Stimulated activated CD4-positive, alpha-beta T cell treated with anti-CD3 and anti-CD28 coated beads, Interleukin-2, amount 100 ng/mL, for 4 hours (primary cell): ENCODE results near the gene PLA2G6.
"Not testable (repeated sequence)": the region's sequence is repeated elsewhere in the genome, so short reads cannot be mapped to it uniquely, and the experiment has no call there.

Experiments used
- DNase-seq: peaks from one replicate; pipeline ENCODE4 v3.0.0-alpha.2; 2020; ENCODE audit warnings: low read depth

PLA2G6 gene

DNA sequence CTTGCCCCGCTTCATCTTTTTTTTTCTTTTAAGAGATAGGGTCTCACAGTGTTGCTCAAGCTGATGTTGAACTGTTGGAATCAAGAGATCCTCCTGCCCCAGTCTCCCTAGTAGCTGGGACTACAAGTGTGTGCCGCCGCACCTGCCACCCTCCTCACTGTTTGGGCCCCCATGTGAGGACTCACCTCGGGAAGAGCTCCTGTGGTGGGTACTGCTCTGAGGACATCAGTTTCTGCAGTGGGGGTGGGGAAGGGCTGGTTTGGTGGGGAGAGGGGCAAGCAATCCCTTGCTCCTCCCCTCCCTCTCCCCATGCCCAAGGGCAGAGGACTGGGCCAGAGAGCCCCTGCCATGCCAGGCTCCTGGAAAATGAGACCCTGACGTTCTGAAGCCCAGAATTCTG is 96.1 kb downstream of the PLA2G6 start:
- DNase-seq = no peak

DNA sequence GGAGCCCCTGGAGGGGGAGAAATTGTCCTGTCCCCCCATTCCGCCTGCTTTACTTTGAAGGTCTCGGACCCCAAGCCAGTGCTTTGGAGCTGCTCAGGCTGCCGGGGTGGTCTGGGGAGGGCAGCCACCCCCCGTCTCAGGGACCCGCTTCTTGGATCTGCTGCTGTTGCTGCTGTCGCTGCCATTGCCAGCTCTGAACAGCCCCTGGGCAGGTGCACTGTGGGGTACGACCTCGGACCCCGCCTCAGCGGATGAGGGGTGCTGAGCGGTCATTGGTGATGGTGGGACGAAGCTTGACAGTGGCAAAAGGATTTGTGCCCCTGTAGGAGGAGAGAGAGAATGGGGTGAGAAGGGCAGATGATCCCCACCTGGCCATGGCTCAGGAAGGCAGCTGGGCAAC is 96.6 kb downstream of the PLA2G6 start:
- no peak for DNase-seq

DNA sequence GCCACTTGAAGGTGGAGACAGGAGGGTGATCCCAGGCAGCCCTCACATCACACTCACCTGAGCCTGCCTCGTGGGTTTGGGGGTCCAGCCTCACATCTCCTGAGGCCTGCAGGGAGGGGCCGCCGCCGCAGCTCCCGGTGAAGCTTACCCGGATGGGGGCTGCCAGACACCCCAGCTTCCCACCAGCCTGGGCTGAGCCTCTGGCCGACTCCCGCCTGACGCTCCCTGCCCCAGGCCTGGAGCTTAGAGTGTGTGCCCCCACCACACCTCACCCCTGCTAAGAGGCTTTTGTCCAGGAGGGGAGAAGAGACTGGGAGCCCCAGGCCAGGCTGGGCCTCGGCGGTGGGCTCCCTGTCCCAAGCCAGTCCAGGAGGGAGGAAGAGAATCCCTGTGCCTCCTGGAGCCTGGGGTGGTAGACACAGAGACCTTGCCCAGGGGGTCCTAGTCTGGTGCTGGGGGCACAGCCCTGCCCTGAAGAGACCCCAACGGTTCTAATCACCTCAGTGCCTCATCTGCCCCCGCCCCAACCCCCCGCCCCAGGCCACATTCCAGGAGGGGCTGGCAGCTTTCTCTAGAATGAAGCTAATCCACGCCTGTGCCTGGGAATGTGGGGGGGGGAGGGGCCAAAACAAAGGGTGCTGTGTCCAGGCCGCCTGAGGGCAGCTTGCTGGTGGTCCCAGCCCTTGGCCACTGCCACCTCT is 97.5 kb downstream of the PLA2G6 start, which contains the start of gene SLC16A8:
SLC16A8 (minus strand) TSS at position 254 of the 701 bp plus-strand sequence. CDS start 1,311 bp downstream, outside the sequence.
- no peak for DNase-seq

DNA sequence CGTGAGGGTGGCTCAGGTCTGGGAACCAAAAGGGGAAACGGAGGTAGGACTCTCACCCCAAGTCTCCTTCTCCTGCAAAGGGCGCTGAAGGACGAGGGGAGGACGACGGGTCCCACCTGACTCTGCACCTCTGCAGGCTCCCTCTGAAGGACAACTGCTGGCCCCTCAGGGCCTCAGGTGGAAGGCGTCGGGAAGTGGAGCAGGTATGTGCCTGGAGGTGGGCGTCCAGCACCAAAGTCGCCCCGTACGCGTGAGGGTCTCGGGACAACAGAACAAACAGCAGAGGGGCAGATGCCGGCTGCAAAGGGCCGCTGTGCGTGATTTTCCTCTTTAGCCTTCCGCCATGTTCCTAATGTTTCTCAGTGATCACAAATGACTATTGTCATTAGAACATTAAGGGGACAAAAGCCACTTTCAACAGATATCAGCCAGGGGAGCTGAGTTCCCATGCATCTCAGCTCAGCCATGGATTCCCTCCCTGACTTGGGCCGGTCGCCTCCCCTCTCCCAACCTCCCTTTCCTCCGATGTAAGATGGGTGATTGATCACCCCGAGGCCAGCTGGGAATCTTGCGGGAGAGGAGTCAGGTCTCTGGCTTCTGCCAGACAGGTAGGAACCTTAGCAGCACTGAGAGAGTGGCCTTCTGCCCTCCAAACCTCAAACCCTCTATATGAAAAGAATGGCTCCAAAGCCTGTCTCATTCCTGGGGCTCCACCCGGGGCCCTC is 98.5 kb downstream of the PLA2G6 start:
- no peak for DNase-seq

DNA sequence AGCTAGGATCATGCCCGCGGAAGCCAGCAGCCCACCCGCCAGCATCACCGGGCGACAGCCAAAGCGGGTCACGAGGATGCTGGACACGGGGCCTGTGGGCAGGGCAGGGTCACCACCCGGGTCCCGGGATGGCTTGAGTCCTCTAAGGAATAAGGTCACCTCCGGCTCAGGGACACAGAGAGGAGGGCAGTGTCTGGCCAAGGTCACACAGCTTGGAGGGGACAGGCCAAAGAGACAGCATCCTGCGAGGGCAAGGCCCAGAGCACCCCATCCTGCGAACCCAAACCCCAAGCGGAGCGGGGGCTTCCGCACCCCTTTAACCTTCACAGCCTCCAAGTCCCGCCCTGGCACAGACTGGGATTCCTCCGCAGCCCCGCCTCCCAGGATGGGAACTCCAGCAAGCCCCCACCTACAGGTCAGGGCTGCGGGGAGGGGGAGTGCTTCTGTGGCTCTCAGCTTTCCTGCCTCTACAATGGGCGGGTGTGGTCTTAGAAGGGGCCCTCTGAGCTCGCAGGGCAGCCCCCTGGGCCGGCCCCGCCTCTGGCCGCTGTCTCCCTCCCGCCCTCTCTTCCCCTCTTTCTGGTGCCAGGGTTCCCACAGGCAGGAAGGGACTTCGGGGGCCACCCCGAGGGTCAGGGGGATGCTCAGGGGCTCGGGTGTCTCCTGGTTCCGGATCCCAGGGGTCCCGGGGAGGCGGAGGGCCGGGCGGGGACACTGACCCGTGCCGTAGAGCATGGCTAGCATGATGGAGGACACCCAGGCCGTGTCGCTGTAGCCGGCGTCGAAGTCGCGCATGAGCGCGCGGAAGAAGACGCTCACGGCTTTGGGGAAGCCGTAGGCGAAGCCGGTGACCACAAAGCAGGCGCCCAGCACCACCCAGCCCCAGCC is 99.4 kb downstream of the PLA2G6 start:
- DNase-seq = no peak

DNA sequence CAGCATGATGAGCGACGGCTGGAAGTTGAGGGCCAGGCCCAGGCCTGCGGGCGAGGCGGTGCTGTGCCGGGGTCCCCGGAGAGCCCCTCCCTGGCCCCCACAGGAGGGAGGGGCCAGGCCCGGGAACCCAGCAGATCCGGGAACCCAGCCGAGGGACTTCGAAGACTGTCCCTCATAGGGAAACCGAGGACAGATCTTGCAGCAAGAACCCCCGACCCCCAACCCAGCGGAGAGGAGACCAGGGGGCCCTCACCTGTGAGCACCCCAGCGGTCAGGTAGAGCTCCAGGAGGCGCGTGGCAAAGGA is 100.0 kb downstream of the PLA2G6 start:
- DNase-seq = no peak

DNA sequence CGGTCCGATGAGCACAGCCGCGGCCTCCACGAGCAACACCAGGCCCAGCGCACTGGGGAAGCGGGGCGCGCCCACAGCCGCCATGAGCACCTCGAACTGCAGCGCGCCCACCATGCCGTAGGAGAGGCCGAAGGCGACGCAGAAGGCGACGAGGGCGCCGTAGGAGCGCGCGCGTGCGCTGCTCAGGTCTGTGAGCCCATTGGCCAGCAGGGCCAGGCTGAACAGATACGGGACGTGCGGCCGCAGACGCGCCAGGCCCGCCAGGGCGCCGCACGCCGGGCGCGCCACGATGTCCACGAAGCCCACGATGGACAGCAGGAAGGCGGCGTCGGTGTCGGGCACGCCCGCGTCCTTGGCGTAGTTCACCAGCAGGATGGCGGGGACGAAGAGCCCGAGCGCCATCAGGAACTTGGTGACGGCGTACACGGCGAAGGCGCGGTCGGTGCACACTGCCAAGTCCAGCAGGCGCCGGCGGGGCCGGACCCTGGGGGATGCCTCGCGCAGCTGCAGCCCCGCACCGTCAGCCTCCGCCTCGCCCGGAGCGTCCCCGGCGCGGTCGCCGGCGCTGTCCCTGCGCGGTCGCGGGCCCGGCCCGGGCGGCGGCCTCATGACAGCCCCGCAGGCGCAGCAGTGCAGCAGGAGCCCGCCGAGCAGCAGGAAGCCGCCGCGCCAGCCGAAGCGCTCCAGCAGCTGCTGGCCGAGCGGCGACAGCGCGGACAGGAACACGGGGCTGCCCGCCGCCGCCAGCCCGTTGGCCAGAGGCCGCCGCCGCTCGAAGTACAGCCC is 100.6 kb downstream of the PLA2G6 start:
- no peak for DNase-seq

DNA sequence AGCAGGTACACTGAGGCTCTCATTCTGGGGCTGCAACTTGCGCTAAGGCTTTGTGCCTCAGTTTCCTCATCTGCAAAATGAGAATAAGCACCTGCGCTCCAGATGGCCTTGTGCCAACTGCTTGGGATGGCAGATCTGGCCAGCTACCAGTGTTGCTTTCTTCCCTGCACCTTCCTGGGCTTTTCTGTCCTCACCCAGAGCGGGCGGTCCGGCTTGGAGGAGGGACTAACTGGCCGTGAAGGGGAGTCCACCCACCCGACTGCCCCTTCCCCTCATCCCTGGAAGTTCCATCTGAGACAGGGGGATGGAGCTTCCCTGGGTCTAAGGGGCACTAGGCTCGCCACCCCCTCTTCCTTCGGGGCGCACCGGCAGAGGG is 101.2 kb downstream of the PLA2G6 start:
- no peak for DNase-seq

DNA sequence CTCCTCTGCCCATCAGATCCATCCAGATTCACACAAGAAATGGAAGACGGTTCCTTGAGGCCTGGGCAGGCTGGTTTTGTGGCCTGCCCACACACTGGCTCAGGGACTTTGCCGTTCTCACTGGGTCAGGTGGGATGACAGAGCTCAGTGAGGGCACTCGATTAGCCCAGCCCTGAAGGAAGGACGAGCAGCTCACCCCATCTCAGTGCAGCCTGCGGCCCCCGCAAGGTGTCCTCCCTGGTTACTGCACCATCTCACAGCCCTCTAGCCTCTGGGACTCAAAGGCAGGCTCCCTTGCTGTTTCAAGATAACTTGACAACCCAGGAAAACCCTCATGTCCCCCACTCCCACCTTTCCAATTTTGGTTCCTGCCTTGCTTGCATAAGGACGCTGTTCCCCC is 101.8 kb downstream of the PLA2G6 start:
- no peak for DNase-seq

DNA sequence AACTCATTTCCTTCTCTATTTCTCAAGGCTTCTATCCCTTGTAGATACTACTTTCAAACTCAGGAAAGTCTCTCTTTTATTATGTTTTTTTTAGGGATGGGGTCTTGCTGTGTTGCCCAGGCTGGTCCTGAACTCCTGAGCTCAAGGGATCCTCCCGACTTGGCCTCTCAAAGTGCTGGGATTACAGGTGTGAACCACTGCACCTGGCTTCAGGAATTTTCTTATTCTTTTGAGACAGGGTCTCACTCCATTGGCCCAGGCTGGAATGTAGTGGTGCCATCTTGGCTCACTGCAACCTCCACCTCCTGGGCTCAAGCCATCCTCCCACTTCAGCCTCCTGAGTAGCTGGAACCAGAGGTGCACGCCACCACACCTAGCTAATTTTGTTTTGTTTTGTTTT is 102.4 kb downstream of the PLA2G6 start:
- not testable (repeated sequence) for DNase-seq

DNA sequence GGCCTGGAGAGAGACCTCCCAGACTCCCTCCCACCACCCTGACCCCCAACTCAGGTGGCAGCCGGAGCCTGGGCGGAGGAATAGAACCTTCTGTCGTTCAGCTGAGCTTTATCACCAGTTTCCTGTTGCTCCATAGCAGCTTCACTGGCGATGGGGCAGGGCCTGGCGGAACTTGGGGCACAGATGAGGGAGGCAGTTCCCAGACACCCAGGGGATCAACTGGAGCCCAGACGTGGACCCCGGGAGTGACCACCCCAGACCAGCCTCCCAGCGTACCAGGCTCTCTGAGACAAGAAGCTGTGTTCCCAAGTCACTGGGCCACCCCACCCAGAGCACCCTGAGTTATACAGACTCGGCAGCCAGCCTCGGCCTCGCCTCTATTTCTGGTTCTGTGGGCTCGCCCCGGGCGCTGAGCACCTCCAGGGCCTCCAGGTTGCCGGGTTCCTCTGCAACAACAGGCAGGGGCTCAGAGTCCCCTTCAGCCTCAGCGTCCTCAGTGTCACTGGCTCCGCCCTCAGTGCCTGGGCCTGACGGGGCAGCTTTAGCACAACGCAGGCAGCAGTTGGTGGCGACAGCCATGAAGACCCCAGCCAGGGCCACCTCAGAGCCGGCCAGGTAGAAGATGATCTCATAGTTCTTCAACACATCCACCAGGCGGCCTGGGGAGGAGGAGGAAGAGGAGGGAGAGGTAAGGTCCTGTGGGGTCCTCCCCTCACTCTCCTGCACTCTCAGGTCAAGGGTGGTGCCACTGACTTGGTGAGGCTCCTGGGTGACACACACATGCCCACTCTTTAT is 103.4 kb downstream of the PLA2G6 start:
- DNase-seq = no peak

DNA sequence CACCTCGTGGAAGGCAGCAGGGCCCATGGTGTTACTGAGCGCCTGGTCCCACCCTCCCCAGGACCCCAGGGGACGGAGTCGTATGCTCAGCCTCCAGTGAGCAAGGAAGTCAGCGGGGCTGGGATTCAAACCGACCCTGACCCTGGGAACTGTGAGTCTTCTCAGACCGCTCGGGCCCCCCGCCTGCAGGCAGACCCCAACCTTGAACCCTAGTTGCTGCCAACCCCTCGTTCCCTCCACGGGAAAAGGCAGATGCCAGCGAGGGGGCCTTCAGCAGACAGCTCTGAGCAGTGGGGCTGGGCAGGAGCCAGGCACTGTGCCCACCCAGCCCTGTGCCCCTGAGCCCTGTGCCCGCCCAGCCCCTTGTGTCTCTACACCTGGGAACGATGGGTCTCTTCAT is 104.0 kb downstream of the PLA2G6 start:
- no peak for DNase-seq

DNA sequence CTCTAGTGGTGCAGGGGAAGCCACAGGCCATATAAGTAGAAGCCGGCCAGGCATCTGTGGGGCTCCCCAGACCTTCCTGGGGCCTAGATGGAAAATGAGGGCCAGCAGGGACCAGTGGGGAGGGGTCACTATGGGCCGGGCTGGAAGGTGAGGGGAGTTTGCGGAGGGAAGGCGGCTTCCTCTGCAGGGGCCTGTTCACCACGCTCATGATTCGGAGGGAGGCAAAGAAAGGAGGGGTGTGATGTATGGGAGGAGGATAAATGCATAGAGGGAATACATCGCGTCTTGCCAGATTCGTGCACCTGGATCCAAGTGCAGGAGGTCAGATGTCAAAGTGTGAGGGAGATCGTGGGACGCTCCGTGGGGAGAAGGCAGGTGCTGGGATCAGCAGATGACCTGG is 104.5 kb downstream of the PLA2G6 start:
- DNase-seq = no peak

DNA sequence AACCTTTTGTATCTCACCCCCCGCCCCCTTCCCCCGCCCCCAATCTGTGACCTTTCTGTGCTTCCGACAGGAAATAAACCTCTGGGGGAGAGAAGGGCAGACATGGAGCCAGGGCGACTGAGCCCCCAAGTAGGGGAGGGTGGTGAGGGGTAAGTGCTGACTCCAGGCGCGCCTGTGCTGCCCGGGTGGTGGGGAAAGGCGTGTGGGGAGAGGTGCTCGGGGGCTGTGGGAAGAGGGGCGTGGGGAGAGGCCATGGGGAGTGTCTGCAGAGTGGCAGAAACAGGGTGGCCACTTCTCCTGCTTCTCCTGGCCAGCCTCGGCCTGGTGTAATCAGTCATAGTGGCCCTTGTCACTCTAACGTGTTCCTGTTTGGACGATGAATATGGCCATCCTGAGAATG is 105.7 kb downstream of the PLA2G6 start:
- DNase-seq = no peak

DNA sequence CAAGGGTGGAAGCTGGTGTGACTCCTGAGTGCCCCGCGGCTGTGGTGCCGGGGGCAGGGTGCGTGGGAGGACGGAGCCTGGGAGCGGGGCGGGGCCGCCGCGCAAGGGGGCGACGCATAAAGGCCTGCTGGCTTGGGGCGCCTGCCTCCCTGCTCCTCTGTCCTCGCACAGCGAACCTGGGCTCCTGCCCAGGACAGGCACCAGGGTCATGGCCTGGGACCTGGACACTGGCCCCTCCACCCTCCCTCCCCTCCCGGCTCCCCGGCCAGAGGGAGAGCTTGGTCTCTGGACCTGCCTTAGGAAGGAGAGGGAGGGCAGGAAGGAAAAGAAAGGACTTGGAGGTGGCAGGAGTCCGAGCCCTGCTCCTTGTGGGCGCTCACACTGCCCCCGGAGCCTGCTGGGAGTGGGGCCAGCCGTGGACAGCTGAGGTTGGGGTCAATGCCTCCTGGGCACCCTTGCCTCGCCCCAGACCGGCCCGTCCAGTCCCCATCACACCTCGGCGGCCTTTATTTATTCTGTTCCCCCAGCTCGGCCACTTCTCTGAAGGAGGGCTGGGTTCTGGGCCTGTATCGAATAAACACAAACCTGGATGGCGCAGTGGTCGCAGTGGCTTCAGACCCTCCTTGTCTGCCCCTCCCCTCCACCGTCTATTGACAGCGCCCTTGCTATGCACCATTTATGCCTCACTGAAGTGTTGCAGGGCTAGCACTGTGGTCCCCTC is 106.4 kb downstream of the PLA2G6 start:
- DNase-seq = no peak

DNA sequence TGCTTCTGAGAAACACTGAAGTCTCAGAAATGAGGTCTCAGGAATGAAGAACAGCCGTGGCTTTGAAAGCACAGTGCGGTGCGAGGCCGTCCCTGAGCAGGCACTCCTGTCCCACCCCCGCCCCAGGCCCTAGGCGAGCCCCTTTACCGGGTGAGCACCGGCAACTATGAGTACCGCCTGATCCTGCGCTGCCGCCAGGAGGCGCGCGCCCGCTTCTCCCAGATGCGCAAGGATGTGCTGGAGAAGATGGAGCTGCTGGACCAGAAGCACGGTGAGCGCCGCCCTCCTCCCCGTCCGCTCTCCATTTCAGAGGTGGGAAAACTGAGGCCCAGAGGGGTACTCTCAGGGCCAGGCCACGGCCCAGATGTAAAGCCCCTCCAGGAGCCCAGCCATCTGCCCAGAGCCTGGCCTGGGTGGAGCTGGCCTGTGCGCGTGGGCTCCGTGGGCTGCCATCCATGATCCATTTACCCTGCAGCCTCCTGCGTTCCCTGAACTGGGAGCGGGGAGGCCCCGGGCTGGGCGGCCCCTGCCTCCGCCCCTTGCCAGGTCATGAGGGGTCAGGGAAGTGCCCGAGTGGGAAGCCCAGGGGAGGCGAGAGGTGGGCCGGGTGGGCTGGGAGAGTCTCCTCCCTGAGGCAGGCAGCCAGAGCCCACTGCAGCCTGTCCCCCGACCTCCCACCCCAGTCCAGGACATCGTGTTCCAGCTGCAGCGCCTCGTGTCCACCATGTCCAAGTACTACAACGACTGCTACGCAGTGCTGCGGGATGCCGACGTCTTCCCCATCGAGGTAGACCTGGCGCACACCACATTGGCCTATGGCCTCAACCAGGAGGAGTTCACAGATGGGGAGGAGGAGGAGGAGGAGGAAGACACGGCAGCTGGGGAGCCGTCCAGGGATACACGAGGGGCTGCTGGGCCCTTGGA is 107.2 kb downstream of the PLA2G6 start:
- no peak for DNase-seq

DNA sequence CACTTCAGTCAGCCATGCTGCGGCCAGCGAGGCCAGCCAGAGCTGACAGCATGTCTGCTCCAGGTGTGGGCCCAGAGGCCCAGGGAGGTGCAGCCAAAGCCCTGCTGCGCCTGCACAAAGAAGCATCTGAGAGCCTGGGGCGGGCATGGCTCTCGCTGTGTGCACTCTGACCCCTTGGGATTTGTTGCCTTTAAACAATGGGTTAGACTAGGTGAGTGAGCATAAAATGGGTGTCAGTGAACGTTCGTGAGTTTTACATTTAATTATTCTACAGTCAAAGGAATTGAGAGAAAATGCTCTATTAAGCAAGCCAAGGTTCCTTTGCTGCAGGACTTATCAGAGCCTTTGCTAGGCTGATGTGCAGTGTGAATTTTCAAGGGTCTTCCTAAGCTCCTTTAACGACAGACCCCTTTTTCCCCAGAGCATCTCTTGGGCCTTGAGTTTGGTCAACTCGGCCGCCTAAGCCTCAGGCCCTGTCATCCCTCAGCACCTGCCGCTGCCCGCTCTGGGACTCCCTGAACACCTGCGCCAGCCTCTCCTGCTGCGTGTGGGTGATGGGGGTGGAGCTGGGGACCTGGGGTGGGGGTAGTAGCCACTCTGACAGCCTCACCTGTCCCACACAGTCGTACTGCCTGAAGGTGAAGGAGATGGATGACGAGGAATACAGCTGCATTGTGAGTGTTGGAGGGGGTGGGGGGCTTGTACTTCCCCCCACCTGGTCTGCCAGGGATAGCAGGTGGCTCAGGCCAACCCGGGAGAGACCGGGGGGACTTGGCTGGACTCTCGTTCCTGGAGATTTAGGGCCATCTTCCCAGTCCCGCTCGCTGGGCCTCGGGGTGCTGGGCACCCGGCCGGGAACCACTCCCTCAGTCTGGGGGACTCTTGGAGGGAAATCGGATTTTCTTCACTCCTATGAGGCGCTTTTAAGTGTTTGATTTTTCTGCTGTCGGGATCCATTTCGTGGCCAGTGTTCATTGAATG is 108.2 kb downstream of the PLA2G6 start:
- no peak for DNase-seq
